Keratinocyte (primary cell): ENCODE measurements around the gene FGF1. TPM values are rescaled to one million over a fixed set of nuclear protein-coding genes. Genes with fewer than 3 reads are reported as not detected.

Experiments used
- DNase-seq: peaks from one replicate; pipeline ENCODE4 v3.0.0-alpha.2; 2011; ENCODE audit warnings: low read depth, missing footprints, low spot score
- FAIRE-seq: peaks from 2 replicates; lab custom pipeline; 2011; peaks lifted over from hg19 to GRCh38; lab: Jason Lieb, UNC
- H2AFZ ChIP-seq: 2 replicates; pipeline ENCODE4 v1.6.0; 2012; ENCODE audit warnings: low read length, control low read depth, inconsistent platforms; ENCODE audit not compliant: control insufficient read depth
- H3K27ac ChIP-seq: 2 replicates; pipeline ENCODE4 v1.5.1; 2011; ENCODE audit warnings: low read length; ENCODE audit not compliant: control insufficient read depth, insufficient read depth
- H3K27me3 ChIP-seq: 3 replicates; pipeline ENCODE4 v1.6.0; 2011; ENCODE audit warnings: low read length; ENCODE audit not compliant: control insufficient read depth, insufficient read depth; ENCODE audit errors: extremely low read depth
- H3K36me3 ChIP-seq, 2 experiments: 2 replicates in 1 of 2; 3 replicates in 1 of 2; pipeline ENCODE4 v1.5.1; 2011; ENCODE audit warnings: low read length in 2 of 2, mild to moderate bottlenecking in 1 of 2; ENCODE audit not compliant: control insufficient read depth in 2 of 2, insufficient read depth in 2 of 2; ENCODE audit errors: extremely low read depth in 1 of 2
- H3K4me1 ChIP-seq: 3 replicates; pipeline ENCODE4 v1.5.1; 2011; ENCODE audit warnings: low read length; ENCODE audit not compliant: control insufficient read depth, insufficient read depth; ENCODE audit errors: extremely low read depth
- H3K4me2 ChIP-seq: 3 replicates; pipeline ENCODE4 v1.6.0; 2011; ENCODE audit warnings: low read depth, low read length; ENCODE audit not compliant: control insufficient read depth, insufficient read depth; ENCODE audit errors: extremely low read depth
- H3K4me3 ChIP-seq, 3 experiments: fragments of 200-600 bp in 1 of 3; sonication (generic) in 1 of 3; 2 replicates in 2 of 3; 3 replicates in 1 of 3; pipeline ENCODE4 v1.5.1; 2011 to 2016; ENCODE audit warnings: low read length in 3 of 3, mild to moderate bottlenecking in 3 of 3, control low read depth in 2 of 3, inconsistent platforms in 1 of 3, low read depth in 1 of 3, mixed read lengths in 1 of 3, mixed run types in 1 of 3, moderate library complexity in 1 of 3; ENCODE audit not compliant: control insufficient read depth in 2 of 3, insufficient read depth in 2 of 3; ENCODE audit errors: extremely low read depth in 1 of 3
- H3K79me2 ChIP-seq: 2 replicates; pipeline ENCODE4 v1.6.0; 2012; ENCODE audit warnings: low read length; ENCODE audit not compliant: control insufficient read depth, insufficient read depth
- H3K9ac ChIP-seq: 3 replicates; pipeline ENCODE4 v1.6.0; 2011; ENCODE audit warnings: low read length; ENCODE audit not compliant: control insufficient read depth, insufficient read depth; ENCODE audit errors: extremely low read depth
- H3K9me1 ChIP-seq: 3 replicates; pipeline ENCODE4 v1.6.0; 2011; ENCODE audit warnings: low read length; ENCODE audit not compliant: control insufficient read depth, insufficient read depth; ENCODE audit errors: extremely low read depth
- H3K9me3 ChIP-seq: 2 replicates; pipeline ENCODE4 v1.5.1; 2012; ENCODE audit warnings: low read depth, low read length; ENCODE audit not compliant: control insufficient read depth
- H4K20me1 ChIP-seq: 3 replicates; pipeline ENCODE4 v1.6.0; 2011; ENCODE audit warnings: low read length; ENCODE audit not compliant: control insufficient read depth, insufficient read depth; ENCODE audit errors: extremely low read depth
- EZH2 ChIP-seq: IDR thresholded peaks from one replicate; pipeline ENCODE4 v1.6.1; 2012; ENCODE audit warnings: inconsistent platforms, mild to moderate bottlenecking, low read length, moderate library complexity
- dilution Hi-C: fragments of 300-500 bp; cut with MboI; formaldehyde crosslinking; loops from one replicate; pipeline ENCODE4 v1.7.0; 2020; ENCODE audit warnings: low sequenced_read_pairs; ENCODE audit not compliant: extremely low pct_ligation_motif_present
- polyA plus RNA-seq, 5 experiments: library from polyadenylated mRNA; depleted of rRNA in 3 of 5; stranded (reverse) in 3 of 5; stranded (forward) in 1 of 5; unstranded in 1 of 5; fragments of >200 nt; gene quantifications; 1 replicate in 1 of 5; 2 replicates in 3 of 5; 3 replicates in 1 of 5; pipeline versions ENCODE4 v1.2.1 to v1.2.3, GENCODE V29; 2011 to 2012; ENCODE audit warnings: missing spikeins in 2 of 5, low read depth in 1 of 5, low replicate concordance in 1 of 5
- TF ChIP-seq, protein P1 (sequence below), 3 experiments: IDR thresholded peaks in 1 of 3; conservative IDR thresholded peaks in 1 of 3; optimal IDR thresholded peaks in 1 of 3; 2 replicates in 2 of 3; 3 replicates in 1 of 3; pipeline versions ENCODE3 to v1.5.1; 2011; ENCODE audit warnings: low read length in 3 of 3, mild to moderate bottlenecking in 3 of 3, moderate library complexity in 2 of 3, control low read depth in 1 of 3, inconsistent platforms in 1 of 3; ENCODE audit not compliant: insufficient read depth in 2 of 3; ENCODE audit errors: extremely low read depth in 1 of 3

Gene FGF1
- polyA plus RNA-seq, 1 donor (not counting 4 experiments of a cell fraction or from before 2014, with no cell fraction given), result 2.4 TPM

DNA sequence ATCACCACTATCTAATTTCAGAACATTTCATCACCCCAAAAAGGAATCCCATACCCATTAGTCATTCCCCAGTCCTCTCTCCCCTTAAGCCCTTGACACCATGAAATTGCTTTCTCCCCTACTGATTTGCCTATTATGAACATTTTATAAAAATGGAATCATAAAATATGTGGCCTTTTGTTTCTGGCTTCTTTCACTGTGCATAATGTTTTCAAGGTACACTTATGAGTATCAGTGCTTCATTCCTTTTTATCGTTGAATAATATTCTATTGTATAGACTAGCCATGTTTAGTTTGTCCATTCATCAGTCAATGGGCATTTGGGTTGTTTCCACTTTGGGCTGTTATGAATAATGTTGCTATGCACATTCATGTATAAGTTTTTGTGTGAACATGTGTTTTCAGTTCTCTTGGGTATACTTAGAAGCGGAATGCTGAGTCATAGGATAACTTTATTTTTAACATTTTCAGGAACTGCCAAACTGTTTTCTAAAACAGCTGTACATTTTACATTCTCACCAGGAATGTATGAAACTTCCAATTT is 40.4 kb upstream of the FGF1 start:
- Histone ChIP-seq H4K20me1 (no peaks in the 10 kb centered on the region), H3K9ac (peak overlapping the region; percentile 50), H3K4me1 (peaks cover 30% of the 10 kb centered on the region), H3K9me1 (no peaks in the 10 kb centered on the region), H2AFZ (no peak overlapping the region), H3K9me3 (no peaks in the 10 kb centered on the region), H3K27me3 (no peaks in the 10 kb centered on the region), H3K4me3 (no peak overlapping the region), H3K79me2 (no peaks in the 10 kb centered on the region), H3K4me2 (peak overlapping the region; percentile 19), H3K27ac (peak overlapping the region; percentile 94), H3K36me3 (no peaks in the 10 kb centered on the region)
- FAIRE-seq (peak; percentile 66), DNase-seq (no peak)
- TF ChIP-seq, protein P1, sequence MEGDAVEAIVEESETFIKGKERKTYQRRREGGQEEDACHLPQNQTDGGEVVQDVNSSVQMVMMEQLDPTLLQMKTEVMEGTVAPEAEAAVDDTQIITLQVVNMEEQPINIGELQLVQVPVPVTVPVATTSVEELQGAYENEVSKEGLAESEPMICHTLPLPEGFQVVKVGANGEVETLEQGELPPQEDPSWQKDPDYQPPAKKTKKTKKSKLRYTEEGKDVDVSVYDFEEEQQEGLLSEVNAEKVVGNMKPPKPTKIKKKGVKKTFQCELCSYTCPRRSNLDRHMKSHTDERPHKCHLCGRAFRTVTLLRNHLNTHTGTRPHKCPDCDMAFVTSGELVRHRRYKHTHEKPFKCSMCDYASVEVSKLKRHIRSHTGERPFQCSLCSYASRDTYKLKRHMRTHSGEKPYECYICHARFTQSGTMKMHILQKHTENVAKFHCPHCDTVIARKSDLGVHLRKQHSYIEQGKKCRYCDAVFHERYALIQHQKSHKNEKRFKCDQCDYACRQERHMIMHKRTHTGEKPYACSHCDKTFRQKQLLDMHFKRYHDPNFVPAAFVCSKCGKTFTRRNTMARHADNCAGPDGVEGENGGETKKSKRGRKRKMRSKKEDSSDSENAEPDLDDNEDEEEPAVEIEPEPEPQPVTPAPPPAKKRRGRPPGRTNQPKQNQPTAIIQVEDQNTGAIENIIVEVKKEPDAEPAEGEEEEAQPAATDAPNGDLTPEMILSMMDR (optimal IDR thresholded peaks at IDR 0.05 in 1 of 3, IDR thresholded peaks at IDR 0.05 in 1 of 3, conservative IDR thresholded peaks at IDR 0.05 in 1 of 3; ENCODE audit: extremely low read depth in 1 of 3, insufficient read depth in 2 of 3, low read length in 3 of 3), result no peak
- TF ChIP-seq EZH2, result no peak
- dilution Hi-C loops, result loop anchor here (10.0 kb wide), 1 partner anchor 149 kb away; no protein-coding TSS in a partner anchor

DNA sequence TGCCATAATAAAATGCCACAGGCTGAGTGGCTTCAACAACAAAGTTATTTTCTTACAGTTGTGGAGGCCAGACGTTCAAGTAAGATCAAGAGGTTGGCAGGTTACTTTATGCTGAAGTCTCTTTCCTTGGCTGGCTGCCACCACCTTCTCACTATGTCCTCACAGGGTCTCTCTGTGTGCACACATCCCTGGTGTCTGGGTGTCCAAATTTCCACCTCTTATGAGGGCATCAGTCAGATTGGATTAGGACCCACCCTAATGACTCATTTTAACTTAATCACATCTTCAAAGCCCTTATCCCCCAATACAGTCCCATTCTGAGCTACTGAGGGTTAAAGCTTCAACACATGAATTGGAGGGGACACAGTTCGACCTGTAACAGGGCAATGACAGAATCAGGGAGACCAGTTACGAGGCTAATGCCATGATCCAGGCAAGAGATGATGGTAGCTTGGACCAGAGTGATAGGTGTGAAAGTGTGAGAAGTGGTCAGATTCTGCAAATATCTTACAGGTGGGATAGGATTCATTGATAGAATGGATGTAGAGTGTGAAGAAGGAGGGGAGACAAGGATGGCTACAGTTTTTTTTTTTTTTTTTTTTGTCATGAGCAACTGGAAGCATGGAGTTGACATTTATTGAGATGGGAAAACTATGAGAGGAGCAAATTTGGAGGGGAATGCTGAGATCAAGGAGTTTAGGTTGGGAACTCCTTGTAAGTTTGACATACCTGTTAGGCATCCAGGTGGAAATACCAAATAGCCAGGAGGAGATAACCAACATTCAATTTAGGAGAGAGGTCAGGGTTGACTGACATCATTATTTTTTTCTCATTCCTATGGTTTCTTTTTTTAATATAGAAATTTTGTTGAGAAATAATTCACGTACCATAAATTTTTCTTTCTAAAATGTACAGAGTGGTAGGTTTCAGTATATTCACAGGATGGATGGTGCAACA is 39.6 kb upstream of the FGF1 start:
- Histone ChIP-seq H3K79me2 (no peaks in the 10 kb centered on the region), H3K9me3 (no peaks in the 10 kb centered on the region), H3K36me3 (no peaks in the 10 kb centered on the region), H3K9me1 (no peaks in the 10 kb centered on the region), H2AFZ (no peak overlapping the region), H3K4me2 (peak overlapping the region; percentile 66), H3K4me1 (peaks cover 36% of the 10 kb centered on the region), H3K4me3 (no peak overlapping the region), H3K27me3 (no peaks in the 10 kb centered on the region), H3K9ac (peak overlapping the region; percentile 48), H3K27ac (peak overlapping the region; percentile 94), H4K20me1 (no peaks in the 10 kb centered on the region)
- TF ChIP-seq EZH2, result no peak
- TF ChIP-seq, protein P1 (optimal IDR thresholded peaks at IDR 0.05 in 1 of 3, IDR thresholded peaks at IDR 0.05 in 1 of 3, conservative IDR thresholded peaks at IDR 0.05 in 1 of 3; ENCODE audit: extremely low read depth in 1 of 3, insufficient read depth in 2 of 3, low read length in 3 of 3), result no peak
- DNase-seq (no peak), FAIRE-seq (peak; percentile 43)
- dilution Hi-C loops, result loop anchor here (10.0 kb wide), 1 partner anchor 149 kb away; no protein-coding TSS in a partner anchor
